ENCODE data around the gene EPS8.
"Not testable (repeated sequence)": the region's sequence is repeated elsewhere in the genome, so short reads cannot be mapped to it uniquely, and the experiment has no call there.

Gene EPS8

GRCh38 chr12:15797818-15798217, 8.6 kb upstream of the EPS8 start:
- DNase-seq (ENCODE audit: low spot score): no peak

GRCh38 chr12:15796493-15797141, 7.4 kb upstream of the EPS8 start:
- no peak for DNase-seq (ENCODE audit: low spot score)

GRCh38 chr12:15794836-15795235, 5.6 kb upstream of the EPS8 start:
- DNase-seq (ENCODE audit: low spot score): no peak

- DNase-seq (ENCODE audit: low spot score): no peak
Measured at GRCh38 chr12:15794196-15794595, 5.0 kb upstream of the EPS8 start.

GRCh38 chr12:15788233-15789219, 662 bp downstream of the EPS8 start:
- DNase-seq (ENCODE audit: low spot score): peak; percentile 7

GRCh38 chr12:15787778-15788177, 1.4 kb downstream of the EPS8 start:
- no peak for DNase-seq (ENCODE audit: low spot score)

GRCh38 chr12:15786772-15787171, 2.4 kb downstream of the EPS8 start:
- no peak for DNase-seq (ENCODE audit: low spot score)

- no peak for DNase-seq (ENCODE audit: low spot score)
Measured at GRCh38 chr12:15783288-15783687, 5.9 kb downstream of the EPS8 start.

- DNase-seq (ENCODE audit: low spot score): no peak
Measured at GRCh38 chr12:15782667-15783066, 6.5 kb downstream of the EPS8 start.

GRCh38 chr12:15779925-15780324, 9.3 kb downstream of the EPS8 start:
- DNase-seq (ENCODE audit: low spot score): no peak

- no peak for DNase-seq (ENCODE audit: low spot score)
Measured at GRCh38 chr12:15778126-15778525, 11.1 kb downstream of the EPS8 start.

GRCh38 chr12:15777355-15778012, 11.7 kb downstream of the EPS8 start:
- DNase-seq (ENCODE audit: low spot score): no peak

GRCh38 chr12:15776532-15776931, 12.7 kb downstream of the EPS8 start:
- no peak for DNase-seq (ENCODE audit: low spot score)

GRCh38 chr12:15774819-15775218, 14.4 kb downstream of the EPS8 start:
- no peak for DNase-seq (ENCODE audit: low spot score)

GRCh38 chr12:15772405-15773018, 16.7 kb downstream of the EPS8 start:
- DNase-seq (ENCODE audit: low spot score): no peak

- no peak for DNase-seq (ENCODE audit: low spot score)
Measured at GRCh38 chr12:15770581-15770980, 18.6 kb downstream of the EPS8 start.

- DNase-seq (ENCODE audit: low spot score): no peak
Measured at GRCh38 chr12:15770021-15770420, 19.2 kb downstream of the EPS8 start.

GRCh38 chr12:15769586-15769985, 19.6 kb downstream of the EPS8 start:
- no peak for DNase-seq (ENCODE audit: low spot score)

- DNase-seq (ENCODE audit: low spot score): no peak
Measured at GRCh38 chr12:15767301-15767700, 21.9 kb downstream of the EPS8 start.

GRCh38 chr12:15763328-15763727, 25.9 kb downstream of the EPS8 start:
- no peak for DNase-seq (ENCODE audit: low spot score)

GRCh38 chr12:15762162-15762561, 27.0 kb downstream of the EPS8 start:
- not testable (repeated sequence) for DNase-seq (ENCODE audit: low spot score)

GRCh38 chr12:15757553-15758255, 31.5 kb downstream of the EPS8 start:
- no peak for DNase-seq (ENCODE audit: low spot score)
